Activated naive CD8-positive, alpha-beta T cell treated with anti-CD3 and anti-CD28 coated beads for 36 hours (primary cell): ENCODE measurements around the gene B4GALNT3. TPM values are rescaled to one million over a fixed set of nuclear protein-coding genes. Genes with fewer than 3 reads are reported as not detected.

Experiments used
- DNase-seq: peaks from one replicate; pipeline ENCODE4 v3.0.0; 2021
- H3K27ac Mint-ChIP-seq: one replicate; pipeline ENCODE4 v1.8.0; 2022; ENCODE audit warnings: mild to moderate bottlenecking, moderate library complexity, mixed read lengths
- H3K27me3 Mint-ChIP-seq: one replicate; pipeline ENCODE4 v1.8.0; 2022; ENCODE audit warnings: mild to moderate bottlenecking, mixed read lengths
- H3K36me3 Mint-ChIP-seq: one replicate; pipeline ENCODE4 v1.8.0; 2021; ENCODE audit warnings: mild to moderate bottlenecking, mixed read lengths
- H3K4me1 Mint-ChIP-seq: one replicate; pipeline ENCODE4 v1.8.0; 2021; ENCODE audit warnings: mixed read lengths
- H3K4me3 Mint-ChIP-seq: one replicate; pipeline ENCODE4 v1.8.0; 2022; ENCODE audit warnings: mild to moderate bottlenecking, moderate library complexity, mixed read lengths
- H3K9me3 Mint-ChIP-seq: one replicate; pipeline ENCODE4 v1.8.0; 2022; ENCODE audit warnings: mixed read lengths
- total RNA-seq, 2 experiments: library from RNA; stranded (reverse); gene quantifications; one replicate each; pipeline ENCODE4 v1.2.3, GENCODE V29; 2021

The B4GALNT3 gene
- total RNA-seq, 2 experiments from 2014 or later: 0.66 to 1.1 TPM

DNA sequence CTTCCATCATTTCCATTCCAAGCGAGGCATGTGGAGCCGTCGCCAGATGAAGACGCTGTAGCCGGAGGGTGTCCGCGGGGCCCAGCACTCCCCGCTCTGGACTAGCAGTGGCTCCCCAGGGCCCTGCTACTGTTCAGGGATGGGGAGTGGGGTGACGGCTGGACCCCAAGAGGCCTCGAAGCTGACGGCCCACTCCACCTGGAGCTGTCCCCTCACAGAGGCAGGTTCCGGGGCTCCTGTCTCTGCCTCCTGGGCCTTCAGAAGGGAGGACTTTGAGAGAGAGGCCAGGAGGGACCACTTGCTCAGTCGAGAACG, 101.6 kb downstream of the B4GALNT3 start:
- H3K36me3 Mint-ChIP-seq: no peaks in the 10 kb centered on the region
- no peaks in the 10 kb centered on the region for H3K9me3 Mint-ChIP-seq
- no peak overlapping the region for H3K4me3 Mint-ChIP-seq
- no peak for DNase-seq
- H3K27ac Mint-ChIP-seq: no peak overlapping the region
- H3K27me3 Mint-ChIP-seq: no peaks in the 10 kb centered on the region
- H3K4me1 Mint-ChIP-seq: peaks cover 39% of the 10 kb centered on the region

DNA sequence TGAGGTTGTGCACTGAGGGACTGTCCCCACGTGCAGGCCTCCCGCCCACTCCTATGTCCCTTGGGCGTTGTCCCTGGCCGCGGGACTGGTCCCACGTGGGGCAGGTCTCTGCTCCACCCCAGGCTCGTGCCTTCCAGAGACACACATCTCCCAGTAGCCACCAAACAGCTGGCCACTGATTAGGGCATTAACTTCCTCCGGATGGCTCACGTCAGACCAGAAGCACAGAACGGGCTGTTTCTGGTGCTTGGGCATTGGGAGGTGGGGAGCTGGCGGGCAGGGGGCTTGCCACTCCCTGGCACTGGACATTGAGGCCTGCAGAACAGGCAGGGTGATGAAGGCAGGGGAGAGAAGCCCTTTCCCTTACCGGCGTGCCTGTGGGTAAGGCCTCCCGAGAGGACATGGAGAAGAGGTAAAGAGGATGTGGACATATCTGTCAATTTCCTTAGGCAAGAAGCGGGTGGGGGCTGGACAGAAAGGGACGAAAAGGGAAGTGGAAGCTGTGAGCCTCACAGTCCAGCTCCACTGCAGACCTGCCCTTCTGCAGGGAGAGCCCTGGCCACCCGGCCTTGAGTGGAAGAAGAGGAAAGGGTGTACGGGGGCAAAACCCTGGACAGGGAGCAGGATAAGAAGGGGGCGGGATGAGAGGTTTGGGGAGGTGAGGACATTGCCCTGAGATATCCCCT, 102.3 kb downstream of the B4GALNT3 start:
- no peak overlapping the region for H3K4me3 Mint-ChIP-seq
- no peaks in the 10 kb centered on the region for H3K36me3 Mint-ChIP-seq
- H3K4me1 Mint-ChIP-seq: peaks cover 41% of the 10 kb centered on the region
- DNase-seq: no peak
- H3K9me3 Mint-ChIP-seq: no peaks in the 10 kb centered on the region
- H3K27ac Mint-ChIP-seq: no peak overlapping the region
- H3K27me3 Mint-ChIP-seq: no peaks in the 10 kb centered on the region

GRCh38 chr12:562634-563033, 102.9 kb downstream of the B4GALNT3 start:
- Mint-ChIP-seq H3K4me1 (peaks cover 41% of the 10 kb centered on the region), H3K9me3 (no peaks in the 10 kb centered on the region), H3K27ac (peak overlapping the region; percentile 73), H3K27me3 (no peaks in the 10 kb centered on the region), H3K4me3 (peak overlapping the region; percentile 40), H3K36me3 (no peaks in the 10 kb centered on the region)
- DNase-seq: no peak

- no peaks in the 10 kb centered on the region for H3K36me3 Mint-ChIP-seq
- DNase-seq: peak; percentile 48
- no peaks in the 10 kb centered on the region for H3K9me3 Mint-ChIP-seq
- no peaks in the 10 kb centered on the region for H3K27me3 Mint-ChIP-seq
- H3K4me3 Mint-ChIP-seq: peak overlapping the region; percentile 62
- peaks cover 42% of the 10 kb centered on the region for H3K4me1 Mint-ChIP-seq
- peak overlapping the region; percentile 73 for H3K27ac Mint-ChIP-seq
These were observed 103.6 kb downstream of the B4GALNT3 start for GRCh38 chr12:563250-563781.

GRCh38 chr12:563787-564298, 104.1 kb downstream of the B4GALNT3 start:
- Mint-ChIP-seq H3K27ac (peak overlapping the region; percentile 73), H3K27me3 (no peaks in the 10 kb centered on the region), H3K9me3 (no peaks in the 10 kb centered on the region), H3K4me1 (peaks cover 45% of the 10 kb centered on the region), H3K4me3 (peak overlapping the region; percentile 62), H3K36me3 (no peaks in the 10 kb centered on the region)
- DNase-seq: no peak

GRCh38 chr12:565161-565560, 105.4 kb downstream of the B4GALNT3 start:
- Mint-ChIP-seq H3K9me3 (no peaks in the 10 kb centered on the region), H3K4me1 (peaks cover 53% of the 10 kb centered on the region), H3K27ac (no peak overlapping the region), H3K27me3 (no peaks in the 10 kb centered on the region), H3K36me3 (no peaks in the 10 kb centered on the region), H3K4me3 (no peak overlapping the region)
- DNase-seq: no peak

- no peak for DNase-seq
- Mint-ChIP-seq H3K9me3 (no peaks in the 10 kb centered on the region), H3K27me3 (no peaks in the 10 kb centered on the region), H3K4me3 (no peak overlapping the region), H3K36me3 (no peaks in the 10 kb centered on the region), H3K4me1 (peaks cover 53% of the 10 kb centered on the region), H3K27ac (no peak overlapping the region)
These were observed 105.9 kb downstream of the B4GALNT3 start for GRCh38 chr12:565589-566105.

GRCh38 chr12:568486-568885, 108.7 kb downstream of the B4GALNT3 start:
- DNase-seq: no peak
- Mint-ChIP-seq H3K27ac (no peak overlapping the region), H3K4me1 (peaks cover 47% of the 10 kb centered on the region), H3K4me3 (no peak overlapping the region), H3K9me3 (no peaks in the 10 kb centered on the region), H3K27me3 (no peaks in the 10 kb centered on the region), H3K36me3 (no peaks in the 10 kb centered on the region)

- Mint-ChIP-seq H3K27ac (peak overlapping the region; percentile 60), H3K4me3 (peak overlapping the region; percentile 81)
These were observed 109.4 kb downstream of the B4GALNT3 start for GRCh38 chr12:569091-569676.

GRCh38 chr12:569803-570434, 110.2 kb downstream of the B4GALNT3 start:
- peak; percentile 88 for DNase-seq
- Mint-ChIP-seq H3K4me3 (peak overlapping the region; percentile 81), H3K9me3 (no peaks in the 10 kb centered on the region), H3K27ac (peak overlapping the region; percentile 60), H3K27me3 (no peaks in the 10 kb centered on the region), H3K36me3 (no peaks in the 10 kb centered on the region), H3K4me1 (peaks cover 39% of the 10 kb centered on the region)

More at GRCh38 chr12:569091-569676, 109.4 kb downstream of the B4GALNT3 start:
- Mint-ChIP-seq H3K36me3 (no peaks in the 10 kb centered on the region), H3K9me3 (no peaks in the 10 kb centered on the region), H3K4me1 (peaks cover 40% of the 10 kb centered on the region), H3K27me3 (no peaks in the 10 kb centered on the region)
- DNase-seq: no peak

GRCh38 chr12:570435-570920, 110.7 kb downstream of the B4GALNT3 start:
- Mint-ChIP-seq H3K9me3 (no peaks in the 10 kb centered on the region), H3K27ac (no peak overlapping the region), H3K4me3 (no peak overlapping the region), H3K36me3 (no peaks in the 10 kb centered on the region), H3K4me1 (peaks cover 37% of the 10 kb centered on the region), H3K27me3 (no peaks in the 10 kb centered on the region)
- no peak for DNase-seq

DNA sequence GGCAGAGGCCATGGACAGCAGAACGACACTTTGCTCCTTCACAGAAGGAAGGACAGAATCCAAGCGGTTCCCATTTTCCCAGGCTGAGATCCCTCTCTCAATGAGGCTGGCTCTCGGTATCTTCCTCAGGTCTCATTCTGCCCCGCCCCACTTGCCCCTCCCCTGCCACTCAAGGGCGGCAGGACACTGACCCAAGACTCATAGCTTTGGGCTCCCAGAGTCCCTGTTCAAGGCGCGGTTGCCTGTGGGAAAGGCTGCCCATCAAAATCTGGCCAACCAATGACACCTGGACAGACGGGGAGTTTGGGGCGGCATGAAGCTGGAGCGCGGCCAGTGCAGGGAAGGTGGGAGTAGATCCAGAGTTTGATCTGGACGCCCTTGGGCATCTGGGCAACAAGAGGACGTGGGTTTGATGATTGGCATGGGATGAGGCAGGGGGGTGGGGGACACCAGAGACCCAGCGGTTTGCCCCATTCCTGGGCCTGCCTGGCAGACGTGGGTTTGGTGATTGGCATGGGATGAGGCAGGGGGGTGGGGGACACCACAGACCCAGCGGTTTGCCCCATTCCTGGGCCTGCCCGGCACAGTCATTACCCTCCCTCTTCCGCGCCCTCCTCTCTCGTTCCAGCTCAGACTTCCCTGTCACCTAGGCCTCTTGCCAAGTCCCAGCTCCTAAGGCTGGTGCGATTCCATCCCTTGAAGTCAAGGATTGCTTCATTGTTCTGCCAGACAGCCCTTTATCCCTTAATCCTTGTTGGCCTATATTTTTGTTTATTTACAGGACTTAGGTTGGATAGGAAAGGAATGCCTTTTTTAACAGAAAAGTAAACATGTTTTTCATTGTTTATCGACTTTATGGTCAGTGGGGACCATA, 111.4 kb downstream of the B4GALNT3 start:
- no peaks in the 10 kb centered on the region for H3K27me3 Mint-ChIP-seq
- peaks cover 34% of the 10 kb centered on the region for H3K4me1 Mint-ChIP-seq
- H3K9me3 Mint-ChIP-seq: no peaks in the 10 kb centered on the region
- no peak for DNase-seq
- H3K36me3 Mint-ChIP-seq: no peaks in the 10 kb centered on the region
- no peak overlapping the region for H3K27ac Mint-ChIP-seq
- no peak overlapping the region for H3K4me3 Mint-ChIP-seq

GRCh38 chr12:571795-572531, 112.2 kb downstream of the B4GALNT3 start:
- Mint-ChIP-seq H3K9me3 (no peaks in the 10 kb centered on the region), H3K27me3 (no peaks in the 10 kb centered on the region), H3K36me3 (no peaks in the 10 kb centered on the region), H3K4me1 (peaks cover 33% of the 10 kb centered on the region), H3K27ac (no peak overlapping the region), H3K4me3 (no peak overlapping the region)
- no peak for DNase-seq

- Mint-ChIP-seq H3K27me3 (no peaks in the 10 kb centered on the region), H3K27ac (no peak overlapping the region), H3K36me3 (no peaks in the 10 kb centered on the region), H3K4me3 (no peak overlapping the region), H3K4me1 (peaks cover 33% of the 10 kb centered on the region), H3K9me3 (no peaks in the 10 kb centered on the region)
- DNase-seq: peak; percentile 24
These were observed 112.8 kb downstream of the B4GALNT3 start for GRCh38 chr12:572532-572899.
